WTC11 (cell line): ENCODE measurements around the gene TBRG4. TPM values are rescaled to one million over a fixed set of nuclear protein-coding genes. Genes with fewer than 3 reads are reported as not detected.

Experiments
- ATAC-seq: fragments of 200-7000 bp; cut with Tn5 transposase; 2 replicates; pipeline ENCODE4 v1.10.0; 2021; ENCODE audit warnings: mild to moderate bottlenecking, moderate library complexity
- CTCF ChIA-PET: fragments of 300-600 bp; sonication (Branson Sonifier 250); formaldehyde crosslinking; loops from one replicate; lab custom pipeline; 2021; ENCODE audit warnings: antibody characterized with exemption; lab: Charles Lee
- POLR2A ChIA-PET: fragments of 350-600 bp; sonication (Branson Sonifier 250); formaldehyde crosslinking; loops from one replicate; lab custom pipeline; 2021; ENCODE audit warnings: antibody characterized with exemption; lab: Charles Lee
- DNase-seq: peaks from one replicate; pipeline ENCODE4 v3.0.0; 2021; ENCODE audit warnings: low spot score
- H3K27ac Mint-ChIP-seq: 2 replicates; pipeline ENCODE4 v1.8.0; 2021; ENCODE audit warnings: mixed read lengths
- H3K27me3 Mint-ChIP-seq: 2 replicates; pipeline ENCODE4 v1.8.0; 2021; ENCODE audit warnings: low read depth, mild to moderate bottlenecking, moderate library complexity, mixed read lengths
- H3K36me3 Mint-ChIP-seq: 2 replicates; pipeline ENCODE4 v1.8.0; 2021; ENCODE audit warnings: mixed read lengths
- H3K4me1 Mint-ChIP-seq: 2 replicates; pipeline ENCODE4 v1.8.0; 2022; ENCODE audit warnings: mixed read lengths
- H3K4me3 Mint-ChIP-seq: 2 replicates; pipeline ENCODE4 v1.8.0; 2021; ENCODE audit warnings: mild to moderate bottlenecking, moderate library complexity, mixed read lengths
- H3K9me3 Mint-ChIP-seq: 2 replicates; pipeline ENCODE4 v1.8.0; 2021; ENCODE audit warnings: mixed read lengths
- ARID4B ChIP-seq: sonication (generic); formaldehyde crosslinking; IDR thresholded peaks from 2 replicates; pipeline ENCODE4 v1.8.0; 2023; ENCODE audit warnings: missing genetic modification reagents, mild to moderate bottlenecking, borderline replicate concordance
- CBFB ChIP-seq: sonication (generic); formaldehyde crosslinking; IDR thresholded peaks from 2 replicates; pipeline ENCODE4 v1.8.1; 2022; ENCODE audit warnings: mild to moderate bottlenecking, low read depth, missing genetic modification reagents
- CREB1 ChIP-seq: sonication (generic); formaldehyde crosslinking; IDR thresholded peaks from 2 replicates; pipeline ENCODE4 v1.8.0; 2023; ENCODE audit warnings: mild to moderate bottlenecking, missing genetic modification reagents
- CTCF ChIP-seq: fragments of 200-600 bp; IDR thresholded peaks from 2 replicates; pipeline ENCODE4 v1.8.0; 2022; ENCODE audit warnings: antibody characterized with exemption
- GRHL2 ChIP-seq: fragments of 250-450 bp; sonication (Bioruptor Pico); IDR thresholded peaks from 2 replicates; pipeline ENCODE4 v1.8.0; 2022; ENCODE audit warnings: mild to moderate bottlenecking, moderate library complexity; ENCODE audit not compliant: insufficient replicate concordance, severe bottlenecking
- JAZF1 ChIP-seq: fragments of 250-450 bp; sonication (Bioruptor Pico); IDR thresholded peaks from 2 replicates; pipeline ENCODE4 v1.9.0; 2021; ENCODE audit warnings: moderate library complexity, mild to moderate bottlenecking, inconsistent platforms
- JUN ChIP-seq: sonication (generic); formaldehyde crosslinking; IDR thresholded peaks from 2 replicates; pipeline ENCODE4 v1.8.0; 2023; ENCODE audit warnings: mild to moderate bottlenecking, missing genetic modification reagents
- KAT7 ChIP-seq: sonication (generic); formaldehyde crosslinking; IDR thresholded peaks from 2 replicates; pipeline ENCODE4 v1.8.1; 2023; ENCODE audit warnings: missing genetic modification reagents, mild to moderate bottlenecking, borderline replicate concordance
- MYBL2 ChIP-seq: sonication (generic); formaldehyde crosslinking; IDR thresholded peaks from 2 replicates; pipeline ENCODE4 v1.8.1; 2023; ENCODE audit warnings: mild to moderate bottlenecking, moderate library complexity, missing genetic modification reagents
- NR1H2 ChIP-seq: sonication (generic); formaldehyde crosslinking; IDR thresholded peaks from 2 replicates; pipeline ENCODE4 v1.9.0; 2021; ENCODE audit warnings: mild to moderate bottlenecking, moderate library complexity, missing genetic modification reagents
- OVOL2 ChIP-seq: fragments of 250-450 bp; sonication (Bioruptor Pico); IDR thresholded peaks from 2 replicates; pipeline ENCODE4 v1.9.0; 2021; ENCODE audit warnings: mild to moderate bottlenecking, borderline replicate concordance
- RELA ChIP-seq: sonication (generic); formaldehyde crosslinking; IDR thresholded peaks from 2 replicates; pipeline ENCODE4 v1.8.1; 2022; ENCODE audit warnings: missing genetic modification reagents, mild to moderate bottlenecking, borderline replicate concordance
- SMAD3 ChIP-seq: sonication (generic); formaldehyde crosslinking; IDR thresholded peaks from 2 replicates; pipeline ENCODE4 v1.8.0; 2022; ENCODE audit warnings: missing genetic modification reagents, mild to moderate bottlenecking, borderline replicate concordance
- ZNF121 ChIP-seq: sonication (generic); formaldehyde crosslinking; IDR thresholded peaks from 2 replicates; pipeline ENCODE4 v1.8.0; 2023; ENCODE audit warnings: missing genetic modification reagents
- ZNF138 ChIP-seq: sonication (generic); formaldehyde crosslinking; conservative IDR thresholded peaks from 2 replicates; pipeline ENCODE4 v1.8.1; 2022; ENCODE audit warnings: mild to moderate bottlenecking, moderate library complexity, missing genetic modification reagents
- ZNF512 ChIP-seq: sonication (generic); formaldehyde crosslinking; IDR thresholded peaks from 2 replicates; pipeline ENCODE4 v1.8.1; 2022; ENCODE audit warnings: missing genetic modification reagents, borderline replicate concordance
- total RNA-seq: library from RNA; stranded (reverse); gene quantifications from 3 replicates; pipeline ENCODE4 v1.2.3, GENCODE V29; 2021
- TF ChIP-seq, protein P1 (sequence below): sonication (generic); formaldehyde crosslinking; IDR thresholded peaks from 2 replicates; pipeline ENCODE4 v1.8.0; 2022; ENCODE audit warnings: mild to moderate bottlenecking, missing genetic modification reagents
- TF ChIP-seq, protein P2 (sequence below): sonication (generic); formaldehyde crosslinking; conservative IDR thresholded peaks from 2 replicates; pipeline ENCODE4 v1.8.1; 2022; ENCODE audit warnings: mild to moderate bottlenecking, missing genetic modification reagents
- TF ChIP-seq, protein P3 (sequence below): sonication (generic); formaldehyde crosslinking; IDR thresholded peaks from 2 replicates; pipeline ENCODE4 v1.8.1; 2022; ENCODE audit warnings: mild to moderate bottlenecking, missing genetic modification reagents, moderate library complexity, borderline replicate concordance
- TF ChIP-seq, protein P4 (sequence below): sonication (generic); formaldehyde crosslinking; IDR thresholded peaks from 2 replicates; pipeline ENCODE4 v1.8.1; 2022; ENCODE audit warnings: mild to moderate bottlenecking, moderate library complexity, missing genetic modification reagents

The TBRG4 gene
- total RNA-seq, 1 experiment from 2014 or later, result 167 TPM

- no peak for TF ChIP-seq ARID4B (CRISPR knock-in tag)
- no peak for TF ChIP-seq SMAD3 (CRISPR knock-in tag)
- TF ChIP-seq ZNF121 (CRISPR knock-in tag), result no peak
- no peak for TF ChIP-seq ZNF138 (CRISPR knock-in tag)
- TF ChIP-seq ZNF512 (CRISPR knock-in tag), result no peak
- no peak for TF ChIP-seq GRHL2 (CRISPR knock-in tag)
- no peak for TF ChIP-seq MYBL2 (CRISPR knock-in tag)
- TF ChIP-seq CREB1 (CRISPR knock-in tag), result no peak
- no peak for TF ChIP-seq RELA
- TF ChIP-seq, protein P1, sequence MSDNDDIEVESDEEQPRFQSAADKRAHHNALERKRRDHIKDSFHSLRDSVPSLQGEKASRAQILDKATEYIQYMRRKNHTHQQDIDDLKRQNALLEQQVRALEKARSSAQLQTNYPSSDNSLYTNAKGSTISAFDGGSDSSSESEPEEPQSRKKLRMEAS, result no peak
Measured at GRCh38 chr7:45149606-45150005, 38.1 kb upstream of the TBRG4 start (continued).

DNA sequence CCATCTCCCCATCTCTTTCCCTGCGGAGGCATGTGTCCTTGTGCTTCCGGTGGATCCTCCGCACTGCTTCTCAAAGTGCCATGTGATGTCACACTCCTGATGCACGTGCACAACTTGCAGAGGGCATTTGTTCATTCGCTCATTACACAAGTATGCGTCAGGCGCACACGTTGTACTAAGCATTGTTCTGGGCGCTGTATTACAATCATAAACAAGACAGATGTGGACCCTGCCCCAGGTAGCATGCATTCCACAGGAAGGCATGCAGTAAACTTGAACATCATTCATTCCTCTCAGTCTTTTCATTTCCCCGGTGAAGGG lies 37.1 kb upstream of the TBRG4 start:
- CTCF ChIA-PET, result interaction anchor here (1.5 to 3.2 kb wide), 3 partner anchors 9 to 112 kb away, joined by 5 to 16 read pairs (median 11); partner anchors contain the start of gene RAMP3
- Mint-ChIP-seq H3K27me3 (no peaks in the 10 kb centered on the region; the same call in 1 of the 2 replicates), H3K27ac (no peak overlapping the region), H3K4me3 (no peak overlapping the region), H3K4me1 (no peaks in the 10 kb centered on the region), H3K9me3 (no peaks in the 10 kb centered on the region)
- no peak for DNase-seq
- POLR2A ChIA-PET, result no interaction called here
- ATAC-seq, result no peak
- TF ChIP-seq CBFB (CRISPR knock-in tag) (no peak), KAT7 (no peak), NR1H2 (CRISPR knock-in tag) (no peak), CTCF (no peak), OVOL2 (CRISPR knock-in tag) (no peak), GRHL2 (CRISPR knock-in tag) (no peak), JUN (CRISPR knock-in tag) (no peak), JAZF1 (no peak)
- TF ChIP-seq, protein P2, sequence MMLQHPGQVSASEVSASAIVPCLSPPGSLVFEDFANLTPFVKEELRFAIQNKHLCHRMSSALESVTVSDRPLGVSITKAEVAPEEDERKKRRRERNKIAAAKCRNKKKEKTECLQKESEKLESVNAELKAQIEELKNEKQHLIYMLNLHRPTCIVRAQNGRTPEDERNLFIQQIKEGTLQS (CRISPR knock-in tag), result no peak
- TF ChIP-seq, protein P3, sequence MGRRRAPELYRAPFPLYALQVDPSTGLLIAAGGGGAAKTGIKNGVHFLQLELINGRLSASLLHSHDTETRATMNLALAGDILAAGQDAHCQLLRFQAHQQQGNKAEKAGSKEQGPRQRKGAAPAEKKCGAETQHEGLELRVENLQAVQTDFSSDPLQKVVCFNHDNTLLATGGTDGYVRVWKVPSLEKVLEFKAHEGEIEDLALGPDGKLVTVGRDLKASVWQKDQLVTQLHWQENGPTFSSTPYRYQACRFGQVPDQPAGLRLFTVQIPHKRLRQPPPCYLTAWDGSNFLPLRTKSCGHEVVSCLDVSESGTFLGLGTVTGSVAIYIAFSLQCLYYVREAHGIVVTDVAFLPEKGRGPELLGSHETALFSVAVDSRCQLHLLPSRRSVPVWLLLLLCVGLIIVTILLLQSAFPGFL (CRISPR knock-in tag), result no peak
- TF ChIP-seq, protein P4, sequence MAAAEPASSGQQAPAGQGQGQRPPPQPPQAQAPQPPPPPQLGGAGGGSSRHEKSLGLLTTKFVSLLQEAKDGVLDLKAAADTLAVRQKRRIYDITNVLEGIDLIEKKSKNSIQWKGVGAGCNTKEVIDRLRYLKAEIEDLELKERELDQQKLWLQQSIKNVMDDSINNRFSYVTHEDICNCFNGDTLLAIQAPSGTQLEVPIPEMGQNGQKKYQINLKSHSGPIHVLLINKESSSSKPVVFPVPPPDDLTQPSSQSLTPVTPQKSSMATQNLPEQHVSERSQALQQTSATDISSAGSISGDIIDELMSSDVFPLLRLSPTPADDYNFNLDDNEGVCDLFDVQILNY, result no peak
- TF ChIP-seq, all 79 proteins: peak for 0
- no peaks in the 10 kb centered on the region for H3K36me3 Mint-ChIP-seq
